HepG2 (cell line): ENCODE data around the gene IL17D. TPM values are rescaled to one million over a fixed set of nuclear protein-coding genes. Genes with fewer than 3 reads are reported as not detected.

Source experiments
- AGO2 ChIP-seq: fragments of 200-400 bp; formaldehyde crosslinking; optimal IDR thresholded peaks from 2 replicates; pipeline ENCODE3; 2017; ENCODE audit warnings: mild to moderate bottlenecking, low read depth, low read length, moderate library complexity
- BORCS8-MEF2B ChIP-seq: sonication (generic); formaldehyde crosslinking; IDR thresholded peaks from 2 replicates; pipeline ENCODE4 v1.8.0; 2022; ENCODE audit warnings: mild to moderate bottlenecking, missing genetic modification reagents
- ERF ChIP-seq: IDR thresholded peaks from 2 replicates; pipeline ENCODE4 v1.6.1; 2018; ENCODE audit warnings: missing biosample characterization, missing genetic modification reagents
- HDAC2 ChIP-seq: sonication (generic); formaldehyde crosslinking; IDR thresholded peaks from 2 replicates; pipeline ENCODE4 v1.4.0; 2020; ENCODE audit warnings: missing genetic modification reagents
- HDAC6 ChIP-seq: fragments of 200-600 bp; sonication (generic); IDR thresholded peaks from 2 replicates; pipeline ENCODE4 v1.7.0; 2017; ENCODE audit warnings: mild to moderate bottlenecking, antibody characterized with exemption, low read length, low read depth
- IKZF4 ChIP-seq: sonication (generic); formaldehyde crosslinking; IDR thresholded peaks from 2 replicates; pipeline ENCODE4 v1.5.1; 2020; ENCODE audit warnings: borderline replicate concordance, mild to moderate bottlenecking, low read depth, missing genetic modification reagents; ENCODE audit errors: not compliant biosample characterization
- KAT8 ChIP-seq: IDR thresholded peaks from 2 replicates; pipeline ENCODE4 v1.6.1; 2016; ENCODE audit warnings: missing genetic modification reagents, missing compliant biosample characterization
- NFE2L1 ChIP-seq: sonication (generic); formaldehyde crosslinking; IDR thresholded peaks from 2 replicates; pipeline ENCODE4 v1.4.0; 2020; ENCODE audit warnings: missing genetic modification reagents, mild to moderate bottlenecking, borderline replicate concordance
- NFIB ChIP-seq: sonication (generic); formaldehyde crosslinking; IDR thresholded peaks from 2 replicates; pipeline ENCODE4 v1.9.0; 2021; ENCODE audit warnings: missing genetic modification reagents, mild to moderate bottlenecking, borderline replicate concordance
- PATZ1 ChIP-seq: sonication (generic); formaldehyde crosslinking; IDR thresholded peaks from 2 replicates; pipeline ENCODE4 v1.4.0; 2020; ENCODE audit warnings: missing genetic modification reagents
- ZHX1 ChIP-seq: sonication (generic); formaldehyde crosslinking; IDR thresholded peaks from 2 replicates; pipeline ENCODE4 v1.8.1; 2022; ENCODE audit warnings: low read depth, mild to moderate bottlenecking, missing genetic modification reagents
- ZNF280B ChIP-seq: sonication (generic); formaldehyde crosslinking; IDR thresholded peaks from 2 replicates; pipeline ENCODE4 v1.5.0; 2020; ENCODE audit warnings: missing genetic modification reagents, mild to moderate bottlenecking, borderline replicate concordance
- ZNF326 ChIP-seq: sonication (generic); formaldehyde crosslinking; IDR thresholded peaks from 2 replicates; pipeline ENCODE4 v1.4.0; 2020; ENCODE audit warnings: missing genetic modification reagents, borderline replicate concordance
- ZNF362 ChIP-seq: sonication (generic); formaldehyde crosslinking; IDR thresholded peaks from 2 replicates; pipeline ENCODE4 v1.4.0; 2020; ENCODE audit warnings: missing genetic modification reagents, mild to moderate bottlenecking, borderline replicate concordance
- ZNF44 ChIP-seq: sonication (generic); formaldehyde crosslinking; IDR thresholded peaks from 2 replicates; pipeline ENCODE4 v1.5.1; 2020; ENCODE audit warnings: mild to moderate bottlenecking, missing genetic modification reagents
- ZNF572 ChIP-seq: sonication (generic); formaldehyde crosslinking; IDR thresholded peaks from 2 replicates; pipeline ENCODE4 v1.5.1; 2020; ENCODE audit warnings: mild to moderate bottlenecking, missing genetic modification reagents
- ZNF761 ChIP-seq: sonication (generic); formaldehyde crosslinking; conservative IDR thresholded peaks from 2 replicates; pipeline ENCODE4 v1.4.0; 2020; ENCODE audit warnings: mild to moderate bottlenecking, missing genetic modification reagents
- ZNF766 ChIP-seq: sonication (generic); formaldehyde crosslinking; IDR thresholded peaks from 2 replicates; pipeline ENCODE4 v1.5.0; 2020; ENCODE audit warnings: missing genetic modification reagents, borderline replicate concordance
- polyA plus RNA-seq, 8 experiments: library from polyadenylated mRNA; depleted of rRNA in 3 of 8; stranded (reverse) in 7 of 8; unstranded in 1 of 8; fragments of >200 nt; fragmentation: Illumina TruSeq in 4 of 8; extraction: Trizol in 4 of 8; gene quantifications; 2 replicates each; pipeline versions ENCODE4 v1.2.1 to v1.2.3, GENCODE V29; 2011 to 2016; ENCODE audit warnings: low read depth in 4 of 8, missing spikeins in 1 of 8, mixed read lengths in 1 of 8; ENCODE audit not compliant: insufficient read depth in 1 of 8
- total RNA-seq, 5 experiments: library from RNA; depleted of rRNA; stranded (reverse); fragments of >200 nt; fragmentation: Illumina TruSeq; extraction: Trizol; gene quantifications; 2 replicates each; pipeline ENCODE4 v1.2.3, GENCODE V29; 2016; ENCODE audit warnings: low read depth in 1 of 5
- TF ChIP-seq, protein P1 (sequence below): IDR thresholded peaks from 2 replicates; pipeline ENCODE4 v1.6.1; 2016; ENCODE audit warnings: missing biosample characterization, missing genetic modification reagents, low read depth

Gene IL17D
- total and polyA plus RNA-seq, 2 of the 13 experiments (the other 11 are each of a cell fraction or from before 2014, with no cell fraction given), result 1.1 to 2.2 TPM

DNA sequence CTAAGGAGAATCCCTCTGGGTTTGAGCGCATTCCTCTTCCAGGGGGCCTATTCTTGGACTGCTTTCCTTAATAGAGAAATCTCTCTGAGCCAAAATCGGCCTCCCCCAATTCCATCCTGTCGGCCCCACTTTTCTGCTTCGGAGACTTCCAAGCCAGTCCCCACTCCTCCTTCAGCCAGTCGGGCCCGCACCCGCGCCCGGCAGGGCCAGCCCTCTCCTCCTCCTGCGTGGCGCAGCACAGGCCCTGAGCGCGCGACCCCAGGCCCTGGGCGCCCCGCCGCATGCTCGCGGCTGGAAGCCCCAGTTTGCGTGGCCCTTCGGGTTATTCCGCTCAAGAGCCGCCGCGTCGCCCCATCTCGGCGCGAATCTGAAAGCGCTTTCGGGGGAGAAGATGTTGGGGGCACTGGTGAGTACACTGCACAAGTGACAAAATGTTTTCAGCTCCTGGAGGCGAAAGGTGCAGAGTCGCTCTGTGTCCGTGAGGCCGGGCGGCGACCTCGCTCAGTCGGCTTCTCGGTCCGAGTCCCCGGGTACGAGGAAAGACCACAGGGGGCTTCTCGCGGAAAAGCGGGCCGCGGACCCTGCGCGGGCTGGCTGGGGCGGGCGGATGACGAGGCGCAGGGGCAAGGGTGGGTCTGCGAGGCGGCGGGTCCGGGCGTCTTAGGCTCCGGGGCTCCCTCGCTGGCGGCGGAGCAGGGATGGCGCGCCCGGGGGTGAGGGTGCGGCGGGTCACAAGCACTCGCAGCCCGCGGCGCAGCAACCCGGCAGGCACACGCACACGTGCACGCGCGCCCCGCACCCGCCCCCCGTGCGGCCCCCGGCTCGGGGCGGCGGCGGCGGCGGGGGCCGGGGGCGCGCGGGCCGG lies at the start of gene IL17D (continued):
- TF ChIP-seq ZNF572 (CRISPR knock-in tag) (no peak), IKZF4 (CRISPR knock-in tag) (no peak), ZNF280B (CRISPR knock-in tag) (peak; percentile 65; the same call in 1 of the 2 replicates), HDAC2 (no peak; the same call in 1 of the 2 replicates), NFIB (CRISPR knock-in tag) (no peak), NFE2L1 (CRISPR knock-in tag) (no peak), AGO2 (peak; percentile 70), ZHX1 (CRISPR knock-in tag) (no peak), KAT8 (0 out of 2 replicates have a peak, but pooled peaks have one; percentile 18), BORCS8-MEF2B (CRISPR knock-in tag) (peak; percentile 39; the same call in 1 of the 2 replicates), HDAC6 (no peak), PATZ1 (CRISPR knock-in tag) (no peak; the same call in 1 of the 2 replicates), ERF (CRISPR knock-in tag) (no peak; the same call in 1 of the 2 replicates), ZNF44 (CRISPR knock-in tag) (no peak), ZNF766 (no peak), ZNF326 (CRISPR knock-in tag) (no peak), ZNF761 (CRISPR knock-in tag) (0 out of 2 replicates have a peak, but pooled peaks have one; percentile 27), ZNF362 (no peak)
- TF ChIP-seq, protein P1, sequence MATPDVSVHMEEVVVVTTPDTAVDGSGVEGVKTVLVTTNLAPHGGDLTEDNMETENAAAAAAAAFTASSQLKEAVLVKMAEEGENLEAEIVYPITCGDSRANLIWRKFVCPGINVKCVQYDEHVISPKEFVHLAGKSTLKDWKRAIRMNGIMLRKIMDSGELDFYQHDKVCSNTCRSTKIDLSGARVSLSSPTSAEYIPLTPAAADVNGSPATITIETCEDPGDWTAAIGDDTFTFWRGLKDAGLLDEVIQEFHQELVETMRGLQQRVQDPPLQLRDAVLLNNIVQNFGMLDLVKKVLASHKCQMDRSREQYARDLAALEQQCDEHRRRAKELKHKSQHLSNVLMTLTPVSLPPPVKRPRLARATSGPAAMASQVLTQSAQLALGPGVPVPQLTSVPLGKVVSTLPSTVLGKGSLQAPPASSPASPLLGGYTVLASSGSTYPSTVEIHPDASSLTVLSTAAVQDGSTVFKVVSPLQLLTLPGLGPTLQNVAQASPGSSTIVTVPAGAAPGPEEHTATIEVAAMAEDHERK (CRISPR knock-in tag), result no peak
